Tibial nerve (tissue), 4 donors: ENCODE data around the gene CCNY. TPM values are rescaled to one million over a fixed set of nuclear protein-coding genes. Genes with fewer than 3 reads are reported as not detected.

ENCODE experiments used
- DNase-seq, 2 donors: peaks; one replicate each; pipeline ENCODE4 v3.0.0-alpha.2; 2019; ENCODE audit warnings: low spot score in 2 of 2
- H3K27ac ChIP-seq, 4 donors: fragments of 200-600 bp; sonication (generic) in 3 of 4; one replicate each; pipeline ENCODE4 v1.5.1; 2017 to 2019; ENCODE audit warnings: mild to moderate bottlenecking in 1 of 4
- H3K27me3 ChIP-seq, 2 donors: fragments of 200-600 bp; sonication (generic) in 1 of 2; one replicate each; pipeline versions ENCODE4 v1.5.1 to v1.6.0; 2017 to 2019
- H3K36me3 ChIP-seq, 3 donors: fragments of 200-600 bp; sonication (generic); one replicate each; pipeline ENCODE4 v1.5.1; 2018 to 2019
- H3K4me1 ChIP-seq, 4 donors: fragments of 200-600 bp; sonication (generic) in 3 of 4; one replicate each; pipeline ENCODE4 v1.5.1; 2017 to 2019
- H3K4me3 ChIP-seq, 4 donors: fragments of 200-600 bp; sonication (generic) in 3 of 4; one replicate each; pipeline ENCODE4 v1.5.1; 2017 to 2019; ENCODE audit warnings: mild to moderate bottlenecking in 1 of 4, moderate library complexity in 1 of 4
- H3K9me3 ChIP-seq, 4 donors: fragments of 200-600 bp; sonication (generic) in 3 of 4; one replicate each; pipeline ENCODE4 v1.5.1; 2017 to 2019
- EP300 ChIP-seq, 2 donors: sonication (generic); formaldehyde crosslinking; IDR thresholded peaks; one replicate each; pipeline ENCODE4 v1.6.1; 2017; ENCODE audit warnings: antibody characterized with exemption in 2 of 2, mild to moderate bottlenecking in 1 of 2
- POLR2A ChIP-seq, 2 donors: fragments of 450-650 bp; IDR thresholded peaks; one replicate each; pipeline ENCODE4 v1.6.1; 2017; ENCODE audit warnings: antibody characterized with exemption in 2 of 2, mild to moderate bottlenecking in 2 of 2, moderate library complexity in 2 of 2
- WGBS, 2 donors: methylation state at CpG; one replicate each; pipeline ENCODE4 v1.1.5; 2018; 5-methylcytosine and 5-hydroxymethylcytosine counted together
- total RNA-seq, 4 donors: library from RNA; depleted of rRNA; stranded (reverse); fragments of >200 nt; gene quantifications; one replicate each; pipeline ENCODE4 v1.1.0, GENCODE V29; 2016
- TF ChIP-seq, protein P1 (sequence below), 5 experiments: fragments of 200-600 bp in 3 of 5; fragments of 450-650 bp in 2 of 5; sonication (generic) in 3 of 5; IDR thresholded peaks; one replicate each; pipeline ENCODE4 v1.5.1; 2016 to 2019; ENCODE audit warnings: antibody characterized with exemption in 5 of 5, mild to moderate bottlenecking in 3 of 5, moderate library complexity in 2 of 5

The CCNY gene
- total RNA-seq, 4 donors from 2014 or later: 24.3 to 27.6 (median 26.5) TPM

- H3K36me3 ChIP-seq: peaks cover 0 to 64% (median 12%) of the 10 kb centered on the region in 3 donors
- no peak overlapping the region for H3K4me3 ChIP-seq
- H3K27me3 ChIP-seq: no peaks in the 10 kb centered on the region
- no peak for DNase-seq
- WGBS, 2 donors: 87 to 93% methylated on average over 4 to 6 of the region's 6 CpGs
- peaks cover 0 to 31% (median 9%) of the 10 kb centered on the region in 4 donors for H3K4me1 ChIP-seq
- TF ChIP-seq, protein P1, sequence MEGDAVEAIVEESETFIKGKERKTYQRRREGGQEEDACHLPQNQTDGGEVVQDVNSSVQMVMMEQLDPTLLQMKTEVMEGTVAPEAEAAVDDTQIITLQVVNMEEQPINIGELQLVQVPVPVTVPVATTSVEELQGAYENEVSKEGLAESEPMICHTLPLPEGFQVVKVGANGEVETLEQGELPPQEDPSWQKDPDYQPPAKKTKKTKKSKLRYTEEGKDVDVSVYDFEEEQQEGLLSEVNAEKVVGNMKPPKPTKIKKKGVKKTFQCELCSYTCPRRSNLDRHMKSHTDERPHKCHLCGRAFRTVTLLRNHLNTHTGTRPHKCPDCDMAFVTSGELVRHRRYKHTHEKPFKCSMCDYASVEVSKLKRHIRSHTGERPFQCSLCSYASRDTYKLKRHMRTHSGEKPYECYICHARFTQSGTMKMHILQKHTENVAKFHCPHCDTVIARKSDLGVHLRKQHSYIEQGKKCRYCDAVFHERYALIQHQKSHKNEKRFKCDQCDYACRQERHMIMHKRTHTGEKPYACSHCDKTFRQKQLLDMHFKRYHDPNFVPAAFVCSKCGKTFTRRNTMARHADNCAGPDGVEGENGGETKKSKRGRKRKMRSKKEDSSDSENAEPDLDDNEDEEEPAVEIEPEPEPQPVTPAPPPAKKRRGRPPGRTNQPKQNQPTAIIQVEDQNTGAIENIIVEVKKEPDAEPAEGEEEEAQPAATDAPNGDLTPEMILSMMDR (IDR thresholded peaks at IDR 0.05): no peak
- no peak for TF ChIP-seq EP300 (IDR thresholded peaks at IDR 0.05)
- TF ChIP-seq POLR2A (IDR thresholded peaks at IDR 0.05): no peak
- H3K9me3 ChIP-seq: no peaks in the 10 kb centered on the region
- no peak overlapping the region for H3K27ac ChIP-seq
These were observed 231.6 kb downstream of the CCNY start for GRCh38 chr10:35567951-35568350.

DNA sequence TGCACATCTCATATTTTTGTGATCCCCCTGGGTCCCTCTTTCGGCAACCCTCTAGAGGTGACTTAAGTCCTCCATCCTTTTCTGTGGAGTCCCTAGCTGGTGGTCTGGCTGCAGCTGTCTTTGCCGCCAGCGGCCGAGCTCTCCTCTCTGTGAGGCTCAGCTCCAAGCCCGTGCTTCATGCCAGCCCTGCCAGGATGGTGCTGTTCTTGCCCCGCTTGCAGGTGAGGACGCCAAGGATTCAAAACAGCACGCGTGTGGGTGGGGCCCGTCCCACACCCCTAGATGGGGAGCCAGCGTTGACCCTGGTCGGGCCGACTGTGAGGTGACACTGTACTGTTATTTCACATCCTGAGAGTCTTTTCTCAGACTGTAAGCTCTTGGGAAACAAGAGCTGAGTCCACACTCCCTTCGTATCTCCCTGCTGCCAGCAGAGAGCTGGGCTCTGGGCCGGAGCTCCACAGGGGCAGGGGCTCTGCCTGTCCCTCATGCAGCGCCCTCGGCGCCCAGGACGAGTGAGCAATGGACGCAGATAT lies 232.2 kb downstream of the CCNY start:
- Histone ChIP-seq H3K36me3 (peaks cover 0 to 70% (median 12%) of the 10 kb centered on the region in 3 donors), H3K27ac (no peak overlapping the region), H3K4me3 (no peak overlapping the region), H3K27me3 (no peaks in the 10 kb centered on the region), H3K4me1 (peaks cover 0 to 25% (median 9%) of the 10 kb centered on the region in 4 donors), H3K9me3 (no peaks in the 10 kb centered on the region)
- DNase-seq: no peak
- 90% methylated on average over 20 of the region's 20 CpGs for WGBS, 2 donors
- TF ChIP-seq POLR2A (IDR thresholded peaks at IDR 0.05) (no peak), EP300 (IDR thresholded peaks at IDR 0.05) (no peak)
- TF ChIP-seq, protein P1 (IDR thresholded peaks at IDR 0.05): no peak

GRCh38 chr10:35569111-35569707 lies 232.9 kb downstream of the CCNY start:
- H3K27ac ChIP-seq: no peak overlapping the region
- H3K4me1 ChIP-seq: peaks cover 0 to 18% (median 7%) of the 10 kb centered on the region in 4 donors
- H3K36me3 ChIP-seq: peaks cover 0 to 77% (median 12%) of the 10 kb centered on the region in 3 donors
- no peak for DNase-seq
- no peak for TF ChIP-seq EP300 (IDR thresholded peaks at IDR 0.05)
- TF ChIP-seq, protein P1 (IDR thresholded peaks at IDR 0.05): no peak
- TF ChIP-seq POLR2A (IDR thresholded peaks at IDR 0.05): no peak
- H3K9me3 ChIP-seq: no peaks in the 10 kb centered on the region
- H3K27me3 ChIP-seq: no peaks in the 10 kb centered on the region
- no peak overlapping the region for H3K4me3 ChIP-seq
- 67 to 72% methylated on average over 19 of the region's 19 CpGs for WGBS, 2 donors

DNA sequence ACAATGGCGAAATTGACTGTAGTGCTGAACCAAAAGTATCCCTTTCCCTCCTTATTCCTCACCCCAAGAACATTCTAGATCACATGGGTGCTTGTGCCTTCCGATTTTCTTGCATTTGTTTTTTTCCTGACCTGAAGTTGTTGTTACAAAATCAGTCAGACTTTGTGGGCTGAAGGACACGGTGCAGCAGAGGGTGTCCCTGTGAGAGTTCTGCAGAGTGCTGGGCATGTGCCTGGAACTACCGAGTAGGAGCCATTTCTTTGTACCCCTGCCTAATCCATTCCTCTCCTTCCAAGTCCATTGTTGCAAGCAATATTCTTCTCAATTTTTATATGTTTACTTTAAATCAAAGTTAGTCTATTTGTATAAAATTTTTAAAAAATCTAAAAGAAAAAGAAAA lies 233.5 kb downstream of the CCNY start:
- no peak for DNase-seq
- Histone ChIP-seq H3K9me3 (no peaks in the 10 kb centered on the region), H3K36me3 (peaks cover 0 to 82% (median 12%) of the 10 kb centered on the region in 3 donors), H3K27ac (no peak overlapping the region), H3K27me3 (no peaks in the 10 kb centered on the region), H3K4me1 (peaks cover 0 to 12% (median 2%) of the 10 kb centered on the region in 4 donors), H3K4me3 (no peak overlapping the region)
- 75 to 76% methylated on average over 4 of the region's 4 CpGs for WGBS, 2 donors
- no peak for TF ChIP-seq POLR2A (IDR thresholded peaks at IDR 0.05)
- no peak for TF ChIP-seq EP300 (IDR thresholded peaks at IDR 0.05)
- TF ChIP-seq, protein P1 (IDR thresholded peaks at IDR 0.05): no peak

GRCh38 chr10:35570397-35570796 lies 234.1 kb downstream of the CCNY start:
- 89 to 94% methylated on average over 1 of the region's 1 CpG for WGBS, 2 donors
- no peak overlapping the region for H3K4me3 ChIP-seq
- peaks cover 0 to 6% (median 0%) of the 10 kb centered on the region in 4 donors for H3K4me1 ChIP-seq
- no peak for DNase-seq
- H3K27me3 ChIP-seq: no peaks in the 10 kb centered on the region
- TF ChIP-seq EP300 (IDR thresholded peaks at IDR 0.05) (no peak), POLR2A (IDR thresholded peaks at IDR 0.05) (no peak)
- TF ChIP-seq, protein P1 (IDR thresholded peaks at IDR 0.05): no peak
- H3K36me3 ChIP-seq: peaks cover 0 to 85% (median 12%) of the 10 kb centered on the region in 3 donors
- H3K27ac ChIP-seq: no peak overlapping the region
- H3K9me3 ChIP-seq: no peaks in the 10 kb centered on the region
